ENCODE data around the gene ADAMTSL3.

- TF ChIP-seq CTCF (IDR thresholded peaks at IDR 0.05) = no peak
- TF ChIP-seq EZH2 (IDR thresholded peaks at IDR 0.05) = no peak
- no peak for TF ChIP-seq EZH2phosphoT487 (IDR thresholded peaks at IDR 0.05)
These were observed 129.3 kb downstream of the ADAMTSL3 start for GRCh38 chr15:83783227-83783626.
